Gastrocnemius medialis (tissue), 4 donors: ENCODE results near the gene KDM6A.

Experiments
- POLR2A ChIP-seq, 2 donors: fragments of 450-650 bp; IDR thresholded peaks; one replicate each; pipeline ENCODE4 v1.6.1; 2017; ENCODE audit warnings: antibody characterized with exemption in 2 of 2, mild to moderate bottlenecking in 2 of 2, moderate library complexity in 2 of 2
- TF ChIP-seq, protein P1 (sequence below), 5 experiments: fragments of 450-650 bp in 3 of 5; fragments of 200-600 bp in 2 of 5; sonication (generic) in 2 of 5; IDR thresholded peaks in 4 of 5; conservative IDR thresholded peaks in 1 of 5; 1 replicate in 4 of 5; 2 replicates in 1 of 5; pipeline ENCODE4 v1.5.1; 2016 to 2019; ENCODE audit warnings: antibody characterized with exemption in 5 of 5, mild to moderate bottlenecking in 3 of 5, moderate library complexity in 3 of 5

DNA sequence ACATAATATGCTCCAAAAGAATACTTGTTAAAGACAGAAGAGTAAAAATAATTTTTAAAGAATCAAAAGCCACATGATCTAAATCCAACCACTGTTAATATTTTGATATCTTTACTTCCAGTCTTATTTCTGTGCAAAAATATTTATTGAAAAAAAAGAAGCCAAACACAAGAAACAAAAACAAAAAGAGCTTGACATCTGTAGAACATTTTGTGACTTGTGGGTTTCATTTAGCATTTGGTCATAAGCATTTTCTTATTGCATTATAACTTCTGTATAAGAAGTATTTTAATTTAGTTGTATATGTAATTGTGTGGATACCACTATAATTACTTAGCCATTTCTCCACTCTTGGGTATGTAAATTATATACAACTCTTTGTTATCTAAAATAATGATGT lies 264.5 kb downstream of the KDM6A start:
- TF ChIP-seq, protein P1, sequence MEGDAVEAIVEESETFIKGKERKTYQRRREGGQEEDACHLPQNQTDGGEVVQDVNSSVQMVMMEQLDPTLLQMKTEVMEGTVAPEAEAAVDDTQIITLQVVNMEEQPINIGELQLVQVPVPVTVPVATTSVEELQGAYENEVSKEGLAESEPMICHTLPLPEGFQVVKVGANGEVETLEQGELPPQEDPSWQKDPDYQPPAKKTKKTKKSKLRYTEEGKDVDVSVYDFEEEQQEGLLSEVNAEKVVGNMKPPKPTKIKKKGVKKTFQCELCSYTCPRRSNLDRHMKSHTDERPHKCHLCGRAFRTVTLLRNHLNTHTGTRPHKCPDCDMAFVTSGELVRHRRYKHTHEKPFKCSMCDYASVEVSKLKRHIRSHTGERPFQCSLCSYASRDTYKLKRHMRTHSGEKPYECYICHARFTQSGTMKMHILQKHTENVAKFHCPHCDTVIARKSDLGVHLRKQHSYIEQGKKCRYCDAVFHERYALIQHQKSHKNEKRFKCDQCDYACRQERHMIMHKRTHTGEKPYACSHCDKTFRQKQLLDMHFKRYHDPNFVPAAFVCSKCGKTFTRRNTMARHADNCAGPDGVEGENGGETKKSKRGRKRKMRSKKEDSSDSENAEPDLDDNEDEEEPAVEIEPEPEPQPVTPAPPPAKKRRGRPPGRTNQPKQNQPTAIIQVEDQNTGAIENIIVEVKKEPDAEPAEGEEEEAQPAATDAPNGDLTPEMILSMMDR (IDR thresholded peaks at IDR 0.05 in 4 of 5, conservative IDR thresholded peaks at IDR 0.05 in 1 of 5), result no peak
- TF ChIP-seq POLR2A (IDR thresholded peaks at IDR 0.05), result no peak
